Measurements from ENCODE around the gene LGI4. TPM values are rescaled to one million over a fixed set of nuclear protein-coding genes. Genes with fewer than 3 reads are reported as not detected.
A peak's percentile ranks its signal among the peaks of the same experiment; 100 is the strongest.
"Not testable (repeated sequence)": the region's sequence is repeated elsewhere in the genome, so short reads cannot be mapped to it uniquely, and the experiment has no call there.

LGI4 gene
- total RNA-seq, 1 donor from 2014 or later, result 10.6 TPM

DNA sequence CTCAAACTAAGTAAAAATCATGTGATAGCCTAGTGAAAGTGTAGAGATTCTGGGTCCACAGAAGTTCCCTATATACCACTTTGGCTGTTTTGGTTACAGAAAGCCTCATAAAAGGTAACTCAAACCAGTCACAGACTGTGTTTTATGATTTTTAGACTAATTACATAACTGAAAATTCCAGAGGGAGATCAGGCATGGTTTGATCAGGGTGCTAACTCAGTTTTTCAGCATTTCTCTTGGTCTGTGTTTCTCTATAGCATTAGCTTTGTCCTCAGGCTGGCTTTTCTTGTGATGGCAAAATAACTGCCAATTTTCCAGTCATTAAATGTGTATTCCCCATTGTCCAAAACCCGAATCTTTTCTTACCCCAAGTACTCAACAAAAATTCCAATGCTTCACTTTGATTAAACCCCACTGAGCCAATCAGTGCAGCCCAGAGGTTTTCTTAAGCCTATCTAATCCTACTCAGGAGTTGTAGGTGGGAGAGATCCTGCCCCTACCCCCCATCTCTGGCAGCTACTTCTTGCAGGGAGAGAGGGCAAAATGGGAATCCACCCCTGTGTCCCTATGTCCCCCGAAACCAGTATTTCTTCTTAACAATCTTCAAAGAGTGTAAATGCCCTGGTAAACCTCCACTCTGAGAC lies 27.8 kb downstream of the LGI4 start:
- DNase-seq (ENCODE audit: low spot score), result no peak

DNA sequence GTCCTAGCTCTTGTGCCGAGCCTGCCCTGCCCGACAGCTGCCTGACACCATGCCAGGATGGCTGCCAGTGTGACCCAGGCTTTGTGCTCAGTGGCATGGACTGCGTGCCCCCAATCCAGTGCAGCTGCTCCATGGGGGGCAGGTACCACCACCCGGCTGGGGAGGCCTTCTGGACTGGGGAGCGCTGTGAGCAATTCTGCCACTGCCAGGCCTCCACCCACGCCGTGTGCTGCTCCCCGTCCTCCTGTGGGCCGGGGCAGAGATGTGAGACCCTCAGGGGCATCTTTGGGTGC lies 28.6 kb downstream of the LGI4 start:
- no peak for DNase-seq (ENCODE audit: low spot score)

GRCh38 chr19:35105411-35106290 lies 29.2 kb downstream of the LGI4 start:
- DNase-seq (ENCODE audit: low spot score), result no peak

- no peak for DNase-seq (ENCODE audit: low spot score)
These were observed 29.8 kb downstream of the LGI4 start for GRCh38 chr19:35105047-35105410.

GRCh38 chr19:35104361-35104760 lies 30.5 kb downstream of the LGI4 start:
- DNase-seq (ENCODE audit: low spot score), result no peak

GRCh38 chr19:35103614-35104013 lies 31.2 kb downstream of the LGI4 start:
- DNase-seq (ENCODE audit: low spot score), result not testable (repeated sequence)

DNA sequence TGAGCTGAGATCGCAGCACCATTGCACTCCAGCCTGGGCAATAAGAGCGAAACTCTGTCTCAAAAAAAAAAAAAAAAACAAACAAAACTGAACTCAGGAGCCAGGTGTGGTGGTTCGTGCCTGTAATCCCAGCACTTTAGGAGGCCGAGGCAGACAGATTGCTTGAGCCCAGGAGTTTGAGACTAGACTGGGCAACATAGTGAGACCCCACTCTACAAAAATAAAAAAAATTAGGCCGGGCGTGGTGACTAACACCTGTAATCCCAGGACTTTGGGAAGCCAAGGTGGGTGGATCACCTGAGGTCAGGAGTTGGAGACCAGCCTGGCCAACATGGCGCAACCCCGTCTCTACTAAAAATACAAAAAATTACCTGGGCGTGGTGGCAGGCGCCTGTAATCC lies 32.9 kb downstream of the LGI4 start:
- DNase-seq (ENCODE audit: low spot score), result not testable (repeated sequence)

GRCh38 chr19:35100588-35101533 lies 34.0 kb downstream of the LGI4 start:
- no peak for DNase-seq (ENCODE audit: low spot score)

DNA sequence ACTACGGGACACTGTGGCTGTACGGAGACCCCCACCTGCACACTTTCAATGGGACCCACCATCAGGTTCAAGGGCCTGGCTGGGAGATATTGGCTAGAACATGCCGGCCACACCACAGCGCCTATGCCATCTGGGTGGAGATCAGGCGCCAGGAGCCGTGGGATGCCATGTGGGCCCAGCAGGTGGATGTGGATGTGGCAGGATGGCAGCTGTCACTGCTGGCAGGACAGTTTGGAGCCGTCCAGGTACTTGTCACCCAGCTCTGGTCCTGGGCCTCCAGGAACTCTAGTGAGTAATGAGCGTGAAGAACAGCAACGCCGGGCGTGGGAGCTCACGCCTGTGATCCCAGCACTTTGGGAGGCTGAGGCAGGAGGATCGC lies 35.0 kb downstream of the LGI4 start:
- DNase-seq (ENCODE audit: low spot score), result no peak

DNA sequence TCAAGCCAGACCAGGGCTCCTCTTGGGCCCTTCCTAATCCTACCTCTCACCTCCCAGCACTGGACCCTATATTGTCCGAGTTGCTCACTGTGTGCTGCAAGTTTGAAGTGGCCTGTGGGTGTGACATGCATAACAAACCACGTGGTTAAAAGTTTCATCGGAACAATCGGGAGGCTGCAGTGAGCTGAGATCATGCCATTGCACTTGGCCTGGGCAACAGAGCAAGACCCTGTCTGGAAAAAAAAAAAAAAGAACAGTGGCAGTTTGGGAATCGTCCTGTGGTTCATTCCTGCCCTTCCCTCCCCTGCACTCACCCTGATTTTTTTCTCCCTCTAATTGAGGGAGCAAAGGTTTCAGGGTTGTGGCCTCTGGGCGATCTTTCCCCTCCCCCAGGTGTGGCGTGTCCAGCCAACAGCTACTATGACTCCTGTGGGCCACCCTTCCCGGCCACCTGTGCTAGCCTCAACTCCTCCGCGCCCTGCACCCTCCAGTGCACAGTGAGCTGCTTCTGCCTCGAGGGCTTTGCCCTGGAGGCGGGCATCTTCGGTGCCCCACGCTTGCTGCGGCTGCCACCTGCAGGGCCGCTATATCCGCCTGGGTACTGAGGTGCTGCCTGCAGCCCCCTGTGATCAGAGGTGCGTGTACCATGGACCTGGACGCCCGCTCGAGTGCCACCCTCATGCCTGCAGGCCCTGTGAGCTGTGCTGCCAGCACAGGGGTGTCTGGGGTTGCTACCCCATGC lies 35.5 kb downstream of the LGI4 start:
- no peak for DNase-seq (ENCODE audit: low spot score)

GRCh38 chr19:35098413-35099049 lies 36.3 kb downstream of the LGI4 start:
- DNase-seq (ENCODE audit: low spot score), result no peak

DNA sequence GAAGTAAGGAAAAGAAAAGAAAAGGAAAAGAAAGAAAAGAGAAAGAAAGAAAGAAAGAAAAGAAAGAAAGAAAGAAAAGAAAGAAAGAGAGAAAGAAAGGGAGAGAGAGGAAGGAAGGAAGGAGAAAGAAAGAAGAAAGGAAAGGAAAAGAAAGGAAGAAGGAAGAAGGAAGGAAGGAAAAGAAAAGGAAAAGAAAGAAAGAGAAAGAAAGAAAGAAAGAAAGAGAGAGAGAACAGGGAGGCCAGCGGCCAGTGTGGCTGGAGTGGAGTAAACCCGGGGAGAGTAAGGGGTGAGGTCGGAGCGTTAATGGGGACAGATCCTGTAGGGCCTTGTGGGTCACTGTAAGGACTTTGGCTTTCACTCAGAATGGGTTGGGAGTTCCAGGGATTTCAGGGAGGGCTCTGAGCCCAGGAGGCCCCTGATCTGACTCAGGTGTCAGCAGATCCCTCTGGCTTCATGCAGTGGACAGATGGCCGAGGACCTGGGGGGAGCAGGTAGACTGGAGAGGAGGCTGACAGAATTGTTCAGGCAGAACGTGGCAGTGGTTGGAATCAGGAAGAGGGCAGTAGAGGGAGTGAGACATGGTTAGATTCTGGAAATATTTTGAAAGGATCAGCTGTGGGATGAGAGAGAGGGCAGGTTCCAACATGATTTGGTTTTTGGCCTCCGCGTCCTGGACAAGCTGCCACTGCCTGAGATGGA lies 39.0 kb downstream of the LGI4 start:
- DNase-seq (ENCODE audit: low spot score), result peak; percentile 45

DNA sequence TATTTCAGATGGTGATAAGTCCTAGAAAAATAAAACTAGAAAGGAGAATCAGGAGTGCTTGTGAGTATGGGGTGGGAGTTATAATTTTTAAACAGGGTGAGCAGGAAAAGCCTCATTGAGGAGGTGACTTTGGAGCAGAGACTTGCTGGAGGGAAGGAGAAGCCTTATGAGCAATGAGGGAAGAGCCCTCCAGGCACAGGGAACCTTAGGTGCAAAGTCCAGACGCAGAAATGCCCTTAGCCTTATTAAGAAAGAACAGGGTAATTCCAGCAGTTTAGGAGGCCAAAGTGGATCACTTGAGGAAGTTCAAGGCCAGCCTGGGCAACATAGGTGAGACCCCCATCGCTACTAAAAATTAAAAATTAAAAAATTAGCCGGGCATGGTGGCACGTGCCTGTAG lies 40.2 kb downstream of the LGI4 start:
- DNase-seq (ENCODE audit: low spot score), result no peak

DNA sequence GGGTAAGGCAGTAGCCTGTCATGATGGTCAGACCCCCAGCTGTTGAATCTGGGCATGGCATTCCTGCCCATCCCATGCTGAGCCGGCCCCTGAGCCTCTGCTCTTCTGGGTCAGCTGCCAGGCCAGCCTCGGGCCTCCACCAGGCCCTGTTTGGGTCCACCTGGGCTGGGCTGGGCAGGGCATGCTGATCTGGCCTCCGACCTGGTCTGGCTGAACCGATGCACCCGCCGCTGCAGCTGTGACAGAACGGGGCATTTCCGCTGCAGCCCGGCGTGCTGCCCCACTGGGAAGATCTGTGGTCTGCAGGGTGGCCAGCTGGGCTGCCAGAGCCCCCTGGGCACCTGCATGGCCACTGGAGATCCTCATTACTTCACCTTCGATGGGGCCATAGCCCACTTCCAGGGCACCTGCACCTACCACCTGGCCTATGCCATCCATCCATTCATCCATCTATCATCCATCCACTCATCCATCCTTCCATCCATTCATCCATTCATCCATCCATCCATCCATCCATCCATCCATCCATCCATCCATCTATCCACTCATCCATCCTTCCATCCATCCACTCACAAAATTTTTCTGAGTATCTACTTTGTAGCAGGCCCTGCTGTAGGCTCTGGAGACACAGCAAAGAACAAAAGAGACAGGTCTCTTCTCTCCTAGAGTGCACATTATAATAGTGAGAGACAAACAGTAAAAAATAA lies 40.8 kb downstream of the LGI4 start:
- no peak for DNase-seq (ENCODE audit: low spot score)

- no peak for DNase-seq (ENCODE audit: low spot score)
These were observed 41.4 kb downstream of the LGI4 start for GRCh38 chr19:35093430-35093829.

DNA sequence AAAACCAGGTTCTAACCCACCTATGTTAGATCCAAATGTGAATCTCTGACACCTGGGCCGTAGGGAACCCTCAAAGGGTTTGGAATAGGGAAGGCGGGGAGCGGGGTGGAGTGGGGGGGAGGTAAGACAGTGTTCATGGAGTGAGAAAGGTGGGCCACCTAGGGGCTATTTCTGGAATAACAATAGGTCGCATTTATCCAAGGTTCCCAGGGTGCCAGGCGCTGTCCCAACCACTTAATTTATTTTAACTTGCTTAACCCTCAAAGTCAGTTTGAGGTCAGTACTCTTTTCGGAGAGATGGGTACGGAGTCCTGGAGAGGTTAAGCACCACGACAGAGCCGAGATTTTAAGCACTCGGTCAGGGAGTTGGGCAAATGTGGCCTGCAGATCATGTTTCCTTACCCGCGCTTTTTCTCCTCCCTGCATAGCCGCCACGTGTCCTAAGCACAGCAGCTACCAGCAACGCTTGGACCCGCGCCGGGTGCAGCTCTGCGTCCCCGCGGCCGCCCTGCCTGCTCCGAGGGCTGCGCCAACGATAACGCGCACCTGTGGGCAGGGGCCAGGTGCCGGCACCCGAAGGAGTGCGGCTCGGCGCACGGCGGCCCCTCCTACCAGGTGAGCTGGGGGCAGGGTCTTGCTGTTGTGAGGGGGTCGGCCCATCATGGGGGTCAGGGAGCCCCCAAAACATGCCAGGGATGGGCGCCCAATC lies 44.2 kb downstream of the LGI4 start:
- peak; percentile 80 for DNase-seq (ENCODE audit: low spot score)

GRCh38 chr19:35090160-35090505 lies 44.7 kb downstream of the LGI4 start:
- no peak for DNase-seq (ENCODE audit: low spot score)

DNA sequence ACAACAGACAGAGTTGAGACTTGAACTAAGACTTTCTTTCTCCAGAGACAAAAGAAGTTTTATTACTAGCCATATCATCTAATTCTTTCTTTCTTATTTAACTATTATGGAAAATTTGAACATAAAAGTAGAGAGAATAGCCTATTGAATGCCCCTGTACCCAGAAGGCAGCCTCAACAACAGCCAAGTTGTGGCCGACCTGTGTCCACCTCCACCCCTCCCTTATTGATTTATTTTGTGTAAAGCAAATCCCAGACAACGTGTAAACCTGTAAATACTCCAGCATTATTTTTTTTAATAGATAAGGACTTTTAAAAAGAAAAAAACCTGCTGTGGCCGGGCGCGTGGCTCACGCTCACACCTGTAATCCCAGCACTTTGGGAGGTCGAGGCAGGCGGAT lies 45.3 kb downstream of the LGI4 start:
- DNase-seq (ENCODE audit: low spot score), result no peak
